Measurements from ENCODE around the gene STPG1.
A peak's percentile ranks its signal among the peaks of the same experiment; 100 is the strongest.

STPG1 gene

DNA sequence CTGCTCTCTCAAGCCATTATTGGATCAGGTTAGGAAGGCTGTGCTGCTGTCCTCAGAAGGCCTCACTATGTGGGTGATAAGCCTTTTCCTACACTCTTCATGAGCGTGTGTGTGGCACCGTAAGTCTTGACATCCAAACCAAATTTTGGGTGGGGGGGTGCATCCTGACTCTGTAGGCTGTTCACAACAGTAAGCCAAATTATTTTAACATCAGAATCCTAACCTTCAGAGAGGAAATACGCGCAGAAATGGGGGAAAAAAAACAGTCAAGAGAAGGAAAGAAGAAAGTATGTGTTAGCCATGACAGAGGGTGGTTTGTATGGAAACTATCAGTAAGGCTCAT, 21.0 kb downstream of the STPG1 start:
- DNase-seq, result no peak

DNA sequence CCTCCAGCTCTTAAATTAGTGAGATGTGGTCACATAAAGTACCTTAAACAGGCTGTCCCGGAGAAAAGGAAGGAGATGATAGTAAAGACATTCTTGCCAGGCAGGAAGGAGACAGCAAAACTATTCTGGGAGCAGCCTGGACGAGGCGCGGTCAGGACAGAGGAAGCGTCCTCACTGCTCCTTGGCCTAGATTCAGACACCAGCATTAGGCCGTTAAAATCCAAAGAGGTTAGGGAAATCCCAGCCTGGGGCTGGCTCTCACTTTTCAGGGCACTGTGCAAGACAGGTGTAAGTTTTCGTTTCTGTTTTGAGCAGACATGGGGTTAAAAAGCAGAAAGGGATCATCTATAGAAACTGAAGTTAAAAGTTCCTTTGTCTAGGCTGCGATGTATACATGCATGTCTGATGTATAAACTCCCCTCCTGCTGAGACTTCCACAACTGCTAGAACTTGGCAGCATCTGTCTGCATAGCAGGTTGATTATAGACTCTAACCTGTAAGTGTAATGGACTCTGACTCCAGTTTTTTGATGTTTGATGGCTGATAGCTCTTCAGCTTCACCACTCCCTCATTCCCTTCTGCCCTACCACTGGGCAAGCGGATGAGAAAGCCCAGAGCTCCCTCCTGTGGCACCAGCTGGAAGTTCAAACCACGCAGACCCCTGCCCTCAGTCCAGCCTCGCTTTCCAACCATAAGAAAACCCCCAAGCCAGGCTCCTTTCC, 21.5 kb downstream of the STPG1 start:
- peak; percentile 79 for DNase-seq

- peak; percentile 87 for DNase-seq
Observed at GRCh38 chr1:24390924-24391782, 22.4 kb downstream of the STPG1 start.

DNA sequence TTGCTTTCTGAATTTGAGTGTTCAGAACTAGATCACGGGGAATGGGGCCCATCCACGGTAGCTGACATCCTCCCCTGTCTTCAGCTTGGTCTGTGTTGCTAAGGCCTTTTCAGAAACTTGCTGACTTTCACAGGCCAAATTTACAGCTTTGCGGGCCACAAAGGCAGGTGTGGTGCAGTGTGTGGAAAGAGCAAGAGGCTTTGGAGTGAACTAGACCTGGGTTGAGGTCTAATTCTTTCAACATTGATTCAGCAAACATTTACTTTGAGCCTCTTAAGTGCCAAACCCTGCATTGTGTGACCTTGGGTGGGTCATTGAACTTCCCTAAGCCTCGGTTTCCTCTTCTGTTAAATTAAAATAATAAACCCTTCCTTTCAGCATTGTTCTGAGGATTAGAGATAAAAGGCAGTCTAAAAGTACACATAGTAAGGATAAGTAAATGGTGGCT, 24.3 kb downstream of the STPG1 start:
- no peak for DNase-seq

- DNase-seq, result no peak
Observed at GRCh38 chr1:24388331-24388885, 25.2 kb downstream of the STPG1 start.

GRCh38 chr1:24387636-24388175, 25.9 kb downstream of the STPG1 start:
- DNase-seq, result no peak

DNA sequence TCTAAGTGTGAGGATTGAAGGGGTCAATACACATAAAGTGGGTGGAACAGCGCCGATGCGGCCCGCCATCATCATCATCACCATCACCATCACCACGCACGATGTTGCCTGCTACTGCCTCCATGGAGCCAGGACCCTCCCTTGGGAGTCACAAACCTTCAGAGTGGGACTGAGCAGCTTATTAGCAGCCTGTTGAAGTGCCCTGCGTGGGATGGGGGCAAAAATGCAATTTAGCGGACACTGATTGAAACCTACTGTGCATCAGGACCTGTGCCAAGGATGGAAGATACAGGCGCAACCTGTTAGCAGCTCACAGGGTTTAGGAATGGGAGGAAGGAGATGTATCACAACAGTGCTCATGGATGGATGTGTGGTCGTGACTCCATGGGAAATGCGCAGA, 26.7 kb downstream of the STPG1 start:
- DNase-seq, result no peak

GRCh38 chr1:24386241-24386640, 27.3 kb downstream of the STPG1 start:
- DNase-seq, result no peak

DNA sequence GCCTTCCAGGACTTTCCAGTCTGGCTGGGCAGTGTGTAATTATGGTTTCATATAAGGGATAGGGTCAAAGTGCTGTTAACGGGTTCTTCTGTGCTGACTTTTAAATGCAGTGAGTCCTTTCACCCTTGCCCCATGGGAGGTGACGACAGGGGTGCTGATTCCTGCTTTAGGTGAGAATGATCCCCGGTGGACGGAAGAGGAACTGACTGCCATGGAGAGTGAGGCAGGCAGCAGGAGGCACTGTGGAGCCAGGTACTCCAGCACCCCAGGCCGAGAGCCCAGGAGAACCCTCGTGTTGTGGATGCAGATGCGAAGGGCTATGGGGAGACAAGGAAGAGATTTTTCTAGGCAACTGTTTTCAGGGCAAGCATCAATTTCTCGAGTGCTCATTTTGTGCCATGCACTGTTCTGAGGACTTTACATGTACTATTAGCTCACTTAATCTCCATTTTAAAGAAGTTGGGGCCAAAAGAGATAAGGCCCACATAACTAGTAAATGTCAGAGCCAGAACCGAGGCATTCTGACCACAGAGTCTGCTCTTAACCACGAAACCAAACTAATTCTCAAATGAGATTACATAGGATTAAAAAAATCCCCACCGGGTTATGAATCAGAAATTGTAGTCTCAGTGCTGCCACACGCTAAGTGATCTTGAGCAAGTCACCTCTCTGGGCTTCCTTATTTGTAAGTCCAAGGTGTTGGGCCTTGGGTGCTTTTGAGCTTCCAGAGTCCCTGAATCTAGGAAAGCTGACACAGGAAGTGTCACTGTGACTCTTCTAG, 28.2 kb downstream of the STPG1 start:
- peak; percentile 26 for DNase-seq

GRCh38 chr1:24384251-24385090, 29.1 kb downstream of the STPG1 start:
- DNase-seq, result no peak

- no peak for DNase-seq
Observed at GRCh38 chr1:24383381-24383940, 30.1 kb downstream of the STPG1 start.

- no peak for DNase-seq
Observed at GRCh38 chr1:24382165-24382577, 31.4 kb downstream of the STPG1 start.

DNA sequence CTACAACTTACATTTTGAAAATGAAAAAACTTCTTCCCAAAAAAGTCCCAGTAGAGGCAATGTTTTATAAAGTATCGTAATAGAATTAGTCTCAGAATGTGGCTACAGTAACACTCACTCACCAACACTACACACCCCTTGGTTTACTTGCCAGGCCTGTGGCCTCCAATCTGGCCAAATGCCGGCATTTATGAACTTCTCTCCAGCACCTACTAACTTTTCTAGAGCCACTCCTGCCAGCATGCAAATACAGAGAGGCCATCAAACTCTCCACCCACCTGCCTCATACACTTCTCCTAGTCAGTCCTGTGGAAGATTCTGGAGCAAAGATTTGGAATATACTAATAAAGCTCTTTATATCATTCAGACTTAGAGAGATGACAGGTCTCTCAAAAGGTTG, 32.3 kb downstream of the STPG1 start:
- DNase-seq, result no peak

GRCh38 chr1:24380508-24380907, 33.1 kb downstream of the STPG1 start:
- DNase-seq, result no peak

DNA sequence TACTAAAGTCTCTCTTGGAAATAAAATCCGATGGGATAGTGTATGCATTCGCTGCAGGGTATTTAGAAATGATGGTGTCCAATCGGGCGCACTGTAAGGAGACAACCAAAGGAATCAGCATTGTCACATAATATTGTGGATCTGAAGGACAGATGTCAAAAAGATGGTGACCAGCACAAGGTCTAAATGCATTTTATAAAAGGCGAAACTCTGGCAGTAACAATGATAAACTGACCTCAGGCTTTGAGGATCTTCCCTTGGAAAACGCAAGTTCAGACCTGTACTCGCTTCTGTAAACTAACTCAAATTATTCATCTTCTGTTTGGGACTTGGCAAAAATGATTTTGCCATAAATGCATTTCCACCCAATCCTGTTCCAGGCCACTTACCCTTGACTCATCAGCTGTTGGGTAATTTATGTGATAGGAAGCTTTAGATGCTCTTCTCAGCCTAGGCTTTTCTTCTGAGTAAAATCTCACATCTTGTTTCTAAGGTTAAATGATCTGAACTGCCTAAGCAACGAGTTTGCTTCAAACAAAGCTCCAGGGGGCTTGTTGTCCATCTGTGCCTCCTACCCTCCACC, 33.8 kb downstream of the STPG1 start:
- DNase-seq, result no peak

GRCh38 chr1:24374891-24375786, 38.4 kb downstream of the STPG1 start:
- no peak for DNase-seq

GRCh38 chr1:24373710-24374109, 39.9 kb downstream of the STPG1 start:
- no peak for DNase-seq

DNA sequence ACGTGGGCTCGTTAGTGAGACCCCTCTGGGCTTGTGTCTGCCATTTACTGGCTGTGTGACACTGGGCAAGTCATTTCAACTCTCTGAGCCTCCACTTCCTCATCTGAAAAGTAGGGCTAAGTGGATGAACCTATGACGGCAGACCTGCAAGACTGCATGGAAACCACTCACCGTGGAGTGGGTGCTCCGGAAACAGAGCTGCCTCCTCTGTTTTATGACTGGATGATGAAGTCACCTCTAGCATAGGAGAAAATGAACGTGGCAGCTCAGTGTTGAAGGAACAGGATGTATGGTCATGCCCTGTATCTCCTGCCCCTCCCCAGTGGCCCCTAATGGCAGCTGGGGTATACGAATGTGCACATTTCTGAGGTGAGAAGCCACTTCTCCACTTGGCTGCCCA, 40.5 kb downstream of the STPG1 start:
- DNase-seq, result no peak

- no peak for DNase-seq
Observed at GRCh38 chr1:24369801-24370200, 43.8 kb downstream of the STPG1 start.

GRCh38 chr1:24369199-24369598, 44.4 kb downstream of the STPG1 start:
- no peak for DNase-seq

All from OCI-M1 (cell line).